ENCODE results near the gene EVL.
"Not testable (repeated sequence)": the region's sequence is repeated elsewhere in the genome, so short reads cannot be mapped to it uniquely, and the experiment has no call there.

EVL gene

GRCh38 chr14:100176811-100177327, 111.6 kb downstream of the EVL start:
- DNase-seq, result no peak

- DNase-seq, result no peak
Measured at GRCh38 chr14:100178691-100179090, 113.5 kb downstream of the EVL start.

GRCh38 chr14:100180671-100181070, 115.4 kb downstream of the EVL start:
- DNase-seq, result not testable (repeated sequence)

- peak; percentile 60 for DNase-seq
Measured at GRCh38 chr14:100181876-100182551, 116.8 kb downstream of the EVL start.

- DNase-seq, result no peak
Measured at GRCh38 chr14:100187247-100187833, 122.1 kb downstream of the EVL start.

GRCh38 chr14:100188392-100189030, 123.3 kb downstream of the EVL start:
- DNase-seq, result no peak

GRCh38 chr14:100190126-100190525, 124.9 kb downstream of the EVL start:
- DNase-seq, result no peak

- no peak for DNase-seq
Measured at GRCh38 chr14:100191584-100192249, 126.5 kb downstream of the EVL start.

GRCh38 chr14:100192250-100192671, 127.0 kb downstream of the EVL start:
- no peak for DNase-seq

- peak; percentile 93 for DNase-seq
Measured at GRCh38 chr14:100192672-100193416, 127.6 kb downstream of the EVL start.
